Body of pancreas (tissue), 4 donors: ENCODE results near the gene CA4. TPM values are rescaled to one million over a fixed set of nuclear protein-coding genes. Genes with fewer than 3 reads are reported as not detected.
"Not testable (repeated sequence)": the region's sequence is repeated elsewhere in the genome, so short reads cannot be mapped to it uniquely, and the experiment has no call there.

Source experiments
- ATAC-seq: fragments of 150-250 bp; one replicate; pipeline ENCODE4 v1.9.1; 2016
- DNase-seq, 4 donors: peaks; one replicate each; pipeline ENCODE4 v3.0.0-alpha.2; 2019
- H3K27ac ChIP-seq, 4 donors: fragments of 200-600 bp; sonication (generic); 1 replicate in 3 of 4; 2 replicates in 1 of 4; pipeline versions ENCODE4 v1.5.1 to v1.6.1; 2016 to 2019; ENCODE audit warnings: mild to moderate bottlenecking in 1 of 4, mixed read lengths in 1 of 4, moderate library complexity in 1 of 4
- H3K27me3 ChIP-seq, 2 donors: fragments of 200-600 bp; sonication (generic); one replicate each; pipeline ENCODE4 v1.6.0; 2016; ENCODE audit warnings: mild to moderate bottlenecking in 1 of 2
- H3K36me3 ChIP-seq, 2 donors: fragments of 200-600 bp; sonication (generic); replicated peaks in 1 of 2; 2 replicates each; pipeline ENCODE4 v1.5.1; 2016; ENCODE audit warnings: low read depth in 2 of 2; ENCODE audit not compliant: insufficient read depth in 1 of 2
- H3K4me1 ChIP-seq: fragments of 200-600 bp; sonication (generic); one replicate; pipeline ENCODE4 v1.6.0; 2016
- H3K4me3 ChIP-seq, 2 donors: fragments of 200-600 bp; sonication (generic); 1 replicate in 1 of 2; 2 replicates in 1 of 2; pipeline ENCODE4 v1.5.1; 2016 to 2019
- H3K9me3 ChIP-seq, 3 donors: fragments of 200-600 bp; sonication (generic); 1 replicate in 2 of 3; 2 replicates in 1 of 3; pipeline ENCODE4 v1.5.1; 2016
- POLR2A ChIP-seq, 3 donors: fragments of 450-650 bp; IDR thresholded peaks; one replicate each; pipeline ENCODE4 v1.6.1; 2016; ENCODE audit warnings: antibody characterized with exemption in 3 of 3, mild to moderate bottlenecking in 2 of 3
- WGBS, 2 donors: methylation state at CpG; one replicate each; pipeline ENCODE4 v1.1.5; 2017; 5-methylcytosine and 5-hydroxymethylcytosine counted together
- intact Hi-C: fragments of 100-400 bp; cut with DNase I; formaldehyde crosslinking; loops from one replicate; pipeline ENCODE4 v1.15.1; 2023
- total RNA-seq, 2 donors: library from RNA; depleted of rRNA; stranded (reverse); fragments of >200 nt; gene quantifications; one replicate each; pipeline ENCODE4 v1.1.0, GENCODE V29; 2016
- TF ChIP-seq, protein P1 (sequence below), 7 experiments: fragments of 450-650 bp in 4 of 7; fragments of 200-600 bp in 3 of 7; sonication (generic) in 3 of 7; IDR thresholded peaks; one replicate each; pipeline ENCODE4 v1.5.1; 2016 to 2019; ENCODE audit warnings: antibody characterized with exemption in 7 of 7

CA4 gene
- total RNA-seq, 2 donors from 2014 or later: 6.2 to 18.8 TPM

DNA sequence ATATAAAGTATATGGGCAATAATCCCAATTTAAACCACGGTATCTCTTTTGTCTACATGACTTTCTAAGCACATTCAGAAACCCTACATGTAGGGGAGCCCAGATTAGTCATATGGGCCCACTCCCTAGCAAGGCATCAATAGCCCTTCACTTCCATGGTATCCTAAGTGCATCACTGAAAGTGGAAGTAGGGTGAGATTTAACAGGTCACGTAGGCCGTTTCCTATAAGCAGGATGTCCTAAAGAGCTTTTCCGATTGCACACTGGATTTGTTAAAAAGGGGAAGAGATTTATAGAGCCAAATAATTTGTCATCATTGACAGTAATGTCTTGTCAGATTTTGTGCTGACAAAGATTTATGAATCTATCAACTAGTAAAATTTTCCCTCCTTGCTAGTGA lies 39.0 kb downstream of the CA4 start:
- 81 to 95% methylated on average over 4 of the region's 4 CpGs for WGBS, 2 donors
- ATAC-seq: no peak

DNA sequence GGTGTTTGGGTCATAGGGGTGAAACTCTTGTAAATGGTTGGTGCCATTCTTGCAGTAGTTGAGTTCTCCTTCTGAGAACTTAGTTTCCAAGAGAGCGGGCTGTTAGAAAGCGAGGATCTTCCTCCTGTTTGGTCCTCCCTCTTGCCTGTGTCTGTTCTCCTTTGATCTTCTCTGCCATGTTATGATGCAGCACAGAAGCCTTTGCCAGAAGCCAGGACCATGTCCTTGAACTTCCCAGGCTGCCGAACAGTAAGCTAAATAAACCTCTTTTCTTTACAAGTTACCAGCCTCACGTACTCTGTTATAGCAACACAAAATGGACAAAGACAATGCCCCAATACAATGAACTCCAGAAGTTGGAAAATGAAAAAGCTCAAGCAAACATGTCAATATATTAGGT lies 40.3 kb downstream of the CA4 start:
- H3K4me1 ChIP-seq, H3K4me3 ChIP-seq, H3K36me3 ChIP-seq, DNase-seq, intact Hi-C loops, ATAC-seq, H3K27me3 ChIP-seq, H3K27ac ChIP-seq, H3K9me3 ChIP-seq: not testable (repeated sequence)
- 88 to 90% methylated on average over 4 of the region's 4 CpGs for WGBS, 2 donors

More for the DNA sequence above, 39.0 kb downstream of the CA4 start:
- TF ChIP-seq, protein P1, sequence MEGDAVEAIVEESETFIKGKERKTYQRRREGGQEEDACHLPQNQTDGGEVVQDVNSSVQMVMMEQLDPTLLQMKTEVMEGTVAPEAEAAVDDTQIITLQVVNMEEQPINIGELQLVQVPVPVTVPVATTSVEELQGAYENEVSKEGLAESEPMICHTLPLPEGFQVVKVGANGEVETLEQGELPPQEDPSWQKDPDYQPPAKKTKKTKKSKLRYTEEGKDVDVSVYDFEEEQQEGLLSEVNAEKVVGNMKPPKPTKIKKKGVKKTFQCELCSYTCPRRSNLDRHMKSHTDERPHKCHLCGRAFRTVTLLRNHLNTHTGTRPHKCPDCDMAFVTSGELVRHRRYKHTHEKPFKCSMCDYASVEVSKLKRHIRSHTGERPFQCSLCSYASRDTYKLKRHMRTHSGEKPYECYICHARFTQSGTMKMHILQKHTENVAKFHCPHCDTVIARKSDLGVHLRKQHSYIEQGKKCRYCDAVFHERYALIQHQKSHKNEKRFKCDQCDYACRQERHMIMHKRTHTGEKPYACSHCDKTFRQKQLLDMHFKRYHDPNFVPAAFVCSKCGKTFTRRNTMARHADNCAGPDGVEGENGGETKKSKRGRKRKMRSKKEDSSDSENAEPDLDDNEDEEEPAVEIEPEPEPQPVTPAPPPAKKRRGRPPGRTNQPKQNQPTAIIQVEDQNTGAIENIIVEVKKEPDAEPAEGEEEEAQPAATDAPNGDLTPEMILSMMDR (IDR thresholded peaks at IDR 0.05): no peak
- no peak for TF ChIP-seq POLR2A (IDR thresholded peaks at IDR 0.05)
- no peak overlapping the region for H3K27ac ChIP-seq
- no peak overlapping the region for H3K4me3 ChIP-seq
- peaks cover 7 to 12% of the 10 kb centered on the region in 2 donors for H3K36me3 ChIP-seq
- DNase-seq: no peak
- H3K27me3 ChIP-seq: no peaks in the 10 kb centered on the region
- intact Hi-C loops: no loop called here
- H3K9me3 ChIP-seq: no peaks in the 10 kb centered on the region
- no peaks in the 10 kb centered on the region for H3K4me1 ChIP-seq

DNA sequence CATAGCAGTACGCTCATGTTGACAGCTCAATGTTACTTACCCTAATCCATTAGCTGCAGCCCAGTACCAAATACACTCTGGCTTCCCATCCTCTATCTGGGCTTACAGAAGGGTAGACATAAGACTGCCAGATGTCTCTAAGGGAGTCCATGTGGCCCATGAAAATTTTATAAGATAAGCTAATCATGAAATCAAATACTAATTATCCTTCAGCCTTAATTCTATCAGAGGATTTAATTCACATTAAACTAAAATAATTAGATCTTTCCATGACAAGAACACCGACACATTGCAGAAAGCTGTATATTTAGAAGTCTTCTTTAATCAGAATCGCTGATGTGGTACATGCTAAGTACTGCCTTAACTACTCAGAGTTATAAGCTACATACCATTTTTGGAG lies 43.3 kb downstream of the CA4 start:
- intact Hi-C loops, H3K36me3 ChIP-seq, H3K4me3 ChIP-seq, H3K27ac ChIP-seq, H3K4me1 ChIP-seq, H3K9me3 ChIP-seq, H3K27me3 ChIP-seq, ATAC-seq, DNase-seq: not testable (repeated sequence)
- 94 to 96% methylated on average over 3 of the region's 3 CpGs for WGBS, 2 donors

DNA sequence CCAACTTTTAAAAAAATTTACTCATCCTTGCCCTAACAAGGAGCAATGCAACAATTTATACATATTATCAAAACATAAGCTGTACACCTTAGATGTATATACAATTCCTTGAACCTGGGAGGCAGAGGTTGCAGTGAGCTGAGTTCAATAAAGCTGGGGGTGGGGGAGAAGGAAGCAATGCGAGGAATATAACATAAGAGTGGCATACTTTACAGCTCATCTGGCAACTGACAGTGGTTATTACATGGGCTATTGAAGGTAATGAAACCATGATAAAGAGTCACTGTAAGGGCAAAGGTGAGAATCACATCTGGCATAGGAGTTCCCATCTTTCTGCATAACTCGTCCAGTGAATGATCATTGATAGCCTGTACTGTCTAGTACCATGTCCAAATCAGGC lies 43.7 kb downstream of the CA4 start:
- TF ChIP-seq, protein P1 (IDR thresholded peaks at IDR 0.05): no peak
- TF ChIP-seq POLR2A (IDR thresholded peaks at IDR 0.05): no peak
- H3K4me1 ChIP-seq: no peaks in the 10 kb centered on the region
- intact Hi-C loops: no loop called here
- ATAC-seq: no peak
- H3K27ac ChIP-seq: no peak overlapping the region
- no peaks in the 10 kb centered on the region for H3K27me3 ChIP-seq
- WGBS, 2 donors: 85 to 88% methylated on average over 2 of the region's 2 CpGs
- peaks cover 7 to 9% of the 10 kb centered on the region in 2 donors for H3K36me3 ChIP-seq
- no peaks in the 10 kb centered on the region for H3K9me3 ChIP-seq
- no peak overlapping the region for H3K4me3 ChIP-seq
- DNase-seq: no peak

DNA sequence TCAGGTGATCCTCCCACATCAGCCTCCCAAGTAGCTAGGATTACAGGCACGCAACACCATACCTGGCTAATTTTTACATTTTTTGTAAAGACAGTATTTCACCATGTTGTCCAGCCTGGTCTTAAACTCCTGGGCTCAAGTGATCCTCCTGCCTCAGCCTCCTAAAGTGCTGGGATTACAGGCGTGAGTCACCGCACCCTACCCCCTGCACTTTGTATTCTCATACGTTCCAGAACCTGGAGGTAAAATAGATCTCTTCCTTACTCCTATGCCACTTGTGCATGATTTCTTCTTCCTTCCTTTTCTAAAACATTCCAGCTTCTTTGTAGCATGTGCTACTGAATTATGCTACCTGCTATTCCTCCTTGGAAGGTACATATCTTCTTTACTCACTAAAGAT lies 44.4 kb downstream of the CA4 start:
- intact Hi-C loops, H3K9me3 ChIP-seq, DNase-seq, H3K27ac ChIP-seq, H3K4me3 ChIP-seq, ATAC-seq, H3K36me3 ChIP-seq, H3K27me3 ChIP-seq, H3K4me1 ChIP-seq: not testable (repeated sequence)
- 92 to 96% methylated on average over 4 of the region's 4 CpGs for WGBS, 2 donors

DNA sequence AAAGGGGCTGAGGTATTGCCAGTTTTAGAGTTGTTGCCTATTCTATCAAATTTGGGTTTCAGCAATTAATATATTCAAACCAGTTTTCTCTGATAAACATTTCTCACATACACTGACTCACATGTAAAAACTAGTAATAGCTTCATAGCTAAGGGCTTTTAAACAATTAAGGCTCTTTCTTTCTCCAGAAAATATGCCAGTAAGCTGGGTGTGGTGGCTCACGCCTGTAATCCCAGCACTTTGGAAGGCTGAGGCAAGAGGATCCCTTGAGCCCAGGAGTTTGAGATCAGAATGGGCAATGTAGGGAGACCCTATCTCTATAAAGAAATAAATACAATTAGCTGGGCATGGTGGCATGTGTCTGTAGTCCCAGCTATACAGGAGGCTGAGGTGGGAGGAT lies 48.9 kb downstream of the CA4 start:
- H3K27me3 ChIP-seq, H3K36me3 ChIP-seq, H3K4me1 ChIP-seq, H3K27ac ChIP-seq, intact Hi-C loops, H3K4me3 ChIP-seq, ATAC-seq, DNase-seq, H3K9me3 ChIP-seq: not testable (repeated sequence)
- 77 to 92% methylated on average over 1 of the region's 1 CpG for WGBS, 2 donors

DNA sequence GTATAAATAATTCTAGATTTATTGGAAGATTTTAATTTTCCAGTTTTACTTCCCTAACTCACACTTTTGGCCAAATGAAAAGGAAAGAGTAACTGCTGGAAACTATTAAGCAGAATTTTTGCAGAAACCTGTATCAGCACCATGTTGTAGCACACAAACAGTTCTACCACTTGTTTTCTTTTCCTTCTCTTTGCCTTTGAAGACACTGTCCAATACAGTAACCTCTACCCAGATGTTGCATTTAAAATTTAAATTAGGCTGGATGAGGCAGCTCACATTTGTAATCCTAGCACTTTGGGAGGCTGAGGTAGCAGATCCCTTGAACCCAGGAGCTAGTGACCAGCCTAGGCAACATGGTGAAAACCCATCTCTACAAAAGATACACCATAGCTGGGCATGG lies 56.0 kb downstream of the CA4 start:
- H3K27ac ChIP-seq, H3K36me3 ChIP-seq, DNase-seq, H3K27me3 ChIP-seq, H3K4me3 ChIP-seq, H3K9me3 ChIP-seq, ATAC-seq, H3K4me1 ChIP-seq, intact Hi-C loops: not testable (repeated sequence)

DNA sequence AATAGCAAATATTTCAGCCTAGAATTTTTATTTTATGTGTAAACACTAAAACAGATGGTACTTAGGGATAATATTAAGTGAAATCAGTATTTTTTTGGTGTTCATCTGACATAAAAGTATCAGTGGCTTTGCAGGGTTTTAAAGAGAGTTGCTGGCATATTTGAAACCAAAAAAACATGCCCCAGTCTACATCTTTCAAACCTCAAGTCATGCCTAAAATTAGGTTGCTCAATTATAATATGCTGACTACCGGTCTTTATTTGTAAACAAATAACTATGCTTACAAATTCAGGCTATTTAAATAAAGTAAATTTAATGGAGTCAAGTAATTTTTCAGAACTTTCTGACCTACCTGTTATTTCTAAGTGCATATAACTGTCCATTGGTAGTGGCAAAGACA lies 58.5 kb downstream of the CA4 start:
- H3K4me1 ChIP-seq, H3K4me3 ChIP-seq, ATAC-seq, H3K27me3 ChIP-seq, H3K27ac ChIP-seq, H3K9me3 ChIP-seq, DNase-seq, intact Hi-C loops, H3K36me3 ChIP-seq: not testable (repeated sequence)
- 86 to 100% methylated on average over 1 of the region's 1 CpG for WGBS, 2 donors

Other genes with a start within 250 kb of the CA4 start
- gene RNFT1, start 185.2 kb upstream of the CA4 start, total RNA-seq: 10 to 100 TPM in 1 of 2 donors, 1 to 10 TPM in 1; 7.3 to 22.6 TPM
- 1 to 10 TPM; 2.3 to 9.1 TPM for gene HEATR6, start 71.1 kb upstream of the CA4 start, total RNA-seq
- gene USP32, start 242.2 kb downstream of the CA4 start, total RNA-seq: 10 to 100 TPM; 15.8 to 19.7 TPM